HG03064 (cell line): Measurements from ENCODE around the gene KBTBD13.
"Not testable (repeated sequence)": the region's sequence is repeated elsewhere in the genome, so short reads cannot be mapped to it uniquely, and the experiment has no call there.

ENCODE experiments used
- ATAC-seq: cut with Tn5 transposase; IDR thresholded peaks from one replicate; pipeline ENCODE4 v1.9.1; 2021; ENCODE audit warnings: low read depth; ENCODE audit not compliant: unreplicated experiment

Gene KBTBD13

DNA sequence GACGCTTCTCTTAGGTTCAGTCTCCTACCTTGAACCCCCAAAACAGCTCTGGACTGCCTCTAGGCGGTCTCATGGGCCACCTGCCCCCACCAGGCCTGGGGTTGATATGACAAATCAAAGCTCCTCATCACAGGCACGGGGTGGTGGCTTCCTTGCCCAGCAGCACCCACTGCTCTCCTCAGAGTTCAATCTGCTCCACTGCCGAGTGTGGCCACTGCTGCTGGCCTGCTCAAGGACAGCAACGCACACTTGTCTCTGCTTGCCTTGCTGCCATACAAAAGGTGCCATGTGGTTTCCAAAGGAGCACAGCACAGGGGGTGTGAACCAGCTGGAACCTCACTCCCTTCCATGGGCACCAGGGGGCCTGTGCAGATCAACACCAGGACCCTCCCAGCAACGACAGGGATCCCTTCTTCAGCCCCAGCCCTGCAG is 10.2 kb downstream of the KBTBD13 start:
- ATAC-seq = no peak

DNA sequence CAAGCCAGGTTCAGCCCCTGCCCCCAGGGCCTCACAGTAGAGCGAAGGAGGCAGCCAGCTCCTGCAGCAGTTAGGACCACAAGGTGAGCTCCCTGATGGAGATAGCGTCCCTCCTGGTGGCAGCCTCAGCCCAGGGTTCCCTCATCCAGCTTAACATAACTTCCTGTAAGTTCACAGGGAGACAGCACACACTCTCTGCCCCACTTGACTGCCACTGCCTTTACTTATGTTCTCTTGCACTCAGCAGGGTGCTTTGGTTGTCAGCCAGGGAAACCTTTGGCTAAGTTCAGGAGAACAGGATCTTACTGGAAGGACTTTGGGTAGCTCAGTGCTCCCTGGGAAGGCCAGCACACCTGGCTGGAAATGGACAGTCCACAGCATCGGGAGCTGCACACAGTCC is 10.9 kb downstream of the KBTBD13 start:
- no peak for ATAC-seq

DNA sequence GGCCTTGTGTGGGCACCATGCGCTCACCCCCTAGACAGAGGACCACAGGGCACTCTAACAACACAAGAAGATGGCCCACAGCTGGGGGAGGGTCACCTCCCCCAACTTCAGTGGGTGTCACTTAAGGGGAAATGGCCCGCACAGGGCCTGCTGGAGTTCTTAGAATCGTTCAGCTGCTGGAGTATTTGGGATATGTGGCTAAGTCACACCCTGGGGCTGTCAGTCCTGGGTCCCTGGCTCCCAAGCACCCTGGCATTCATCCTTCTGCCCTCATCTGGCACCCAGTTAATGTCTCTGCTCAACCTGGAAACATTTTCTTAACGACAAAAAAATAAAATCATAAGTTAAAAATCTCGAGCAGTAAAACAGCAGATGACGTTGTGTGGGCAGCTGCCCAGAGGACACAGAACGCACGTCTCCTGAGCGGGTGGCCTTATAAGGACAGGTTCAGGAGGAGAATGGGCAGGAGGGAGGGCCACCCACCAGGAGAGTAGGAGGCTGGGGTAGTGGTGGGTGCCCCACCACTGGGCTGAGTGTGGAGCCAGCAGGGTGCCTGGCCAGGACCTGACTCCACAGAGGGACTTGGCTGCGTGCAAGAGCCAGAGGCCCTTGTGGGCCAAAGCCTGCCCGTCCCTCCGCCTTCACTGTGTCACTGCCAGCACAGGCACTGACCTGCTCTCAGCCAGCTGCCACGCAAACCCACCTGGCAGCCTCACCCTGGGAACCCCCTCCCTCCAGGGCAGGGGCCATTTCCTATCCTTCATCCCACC is 11.5 kb downstream of the KBTBD13 start:
- ATAC-seq = no peak

DNA sequence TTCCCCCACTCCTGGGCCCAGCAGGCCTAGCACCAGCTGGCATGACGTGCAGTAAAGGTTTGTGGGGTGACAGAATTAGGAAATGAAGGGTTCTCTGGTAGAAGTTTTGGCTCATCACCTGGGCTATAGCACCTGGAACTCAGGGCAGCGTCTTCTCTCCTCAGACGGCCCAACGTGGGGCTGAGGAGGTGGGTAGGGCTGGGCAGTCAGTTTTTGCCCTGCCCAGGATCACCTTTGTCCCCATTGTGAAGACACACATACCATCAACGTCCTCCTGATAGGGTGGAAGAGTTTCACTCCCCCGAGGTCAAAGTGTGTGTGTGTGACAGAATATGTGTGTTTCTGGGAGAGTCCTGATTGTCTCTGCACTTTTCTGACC is 12.1 kb downstream of the KBTBD13 start:
- ATAC-seq = no peak

DNA sequence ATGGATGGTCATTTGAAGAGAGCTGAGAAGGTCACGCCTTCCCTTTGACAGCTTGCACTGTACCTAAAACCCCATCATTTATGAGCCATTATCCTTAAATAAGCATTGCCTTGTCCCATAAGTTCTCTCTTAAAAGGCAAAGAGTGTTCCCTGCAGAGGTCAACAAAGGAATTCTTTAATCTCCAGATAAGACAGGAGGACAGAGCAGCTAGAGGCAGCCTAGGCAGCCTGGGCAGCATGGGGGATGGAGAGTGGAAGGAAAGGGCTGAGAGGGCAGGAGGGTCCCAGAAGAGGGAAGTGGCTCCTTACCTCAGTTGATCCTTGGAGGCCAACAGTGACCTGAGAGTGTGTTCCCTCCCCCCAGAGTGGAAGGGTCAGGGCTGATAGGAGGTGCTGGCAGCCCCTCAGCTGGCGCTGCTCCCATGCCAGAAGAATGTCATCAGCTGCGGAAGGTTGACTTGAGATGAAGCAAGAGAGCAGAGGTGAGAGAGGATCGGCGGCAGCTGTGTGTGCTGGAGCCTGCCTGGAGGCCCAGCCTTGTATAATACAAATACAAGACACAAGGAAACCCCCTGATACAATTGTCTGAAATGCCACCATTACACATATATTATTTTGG is 12.8 kb downstream of the KBTBD13 start:
- no peak for ATAC-seq

DNA sequence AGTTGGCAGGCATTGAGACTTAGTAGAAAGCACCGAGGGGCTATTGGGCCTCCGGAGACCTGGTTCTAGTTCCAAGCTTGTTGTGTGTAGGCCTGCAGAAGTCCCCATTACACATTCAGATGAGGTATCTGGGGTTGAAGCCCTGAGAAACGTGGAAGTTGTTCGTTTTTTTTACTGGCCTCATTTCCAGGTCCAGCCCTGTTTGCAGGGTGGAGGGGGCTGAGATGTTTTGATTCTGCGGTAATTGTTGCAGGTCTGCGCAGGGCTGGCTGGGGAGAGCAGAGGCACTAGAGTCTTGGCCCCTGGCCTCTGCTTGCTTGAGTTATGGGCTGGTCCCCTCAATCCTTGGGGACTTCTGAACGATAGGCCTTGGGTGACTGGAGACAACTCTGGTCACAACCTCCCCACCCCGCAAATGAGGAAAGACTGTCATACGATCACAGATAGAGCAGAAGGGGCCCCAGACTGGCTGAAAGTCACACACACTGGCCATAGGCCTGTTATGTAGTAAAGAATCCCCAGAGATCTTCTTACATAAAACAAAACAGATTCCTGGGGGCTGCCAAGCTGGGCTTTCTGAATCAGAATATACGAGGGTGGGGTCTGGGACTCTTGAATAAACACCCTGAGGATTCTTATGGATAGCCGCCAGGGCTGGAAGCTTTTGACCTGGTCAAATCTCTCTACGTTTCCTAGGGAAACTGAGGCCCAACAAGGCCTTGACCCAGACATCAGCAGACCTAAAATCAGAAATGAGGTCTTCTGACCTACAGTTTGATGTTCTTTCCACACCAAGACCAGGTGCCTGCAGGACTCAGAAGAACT is 15.6 kb downstream of the KBTBD13 start:
- no peak for ATAC-seq

DNA sequence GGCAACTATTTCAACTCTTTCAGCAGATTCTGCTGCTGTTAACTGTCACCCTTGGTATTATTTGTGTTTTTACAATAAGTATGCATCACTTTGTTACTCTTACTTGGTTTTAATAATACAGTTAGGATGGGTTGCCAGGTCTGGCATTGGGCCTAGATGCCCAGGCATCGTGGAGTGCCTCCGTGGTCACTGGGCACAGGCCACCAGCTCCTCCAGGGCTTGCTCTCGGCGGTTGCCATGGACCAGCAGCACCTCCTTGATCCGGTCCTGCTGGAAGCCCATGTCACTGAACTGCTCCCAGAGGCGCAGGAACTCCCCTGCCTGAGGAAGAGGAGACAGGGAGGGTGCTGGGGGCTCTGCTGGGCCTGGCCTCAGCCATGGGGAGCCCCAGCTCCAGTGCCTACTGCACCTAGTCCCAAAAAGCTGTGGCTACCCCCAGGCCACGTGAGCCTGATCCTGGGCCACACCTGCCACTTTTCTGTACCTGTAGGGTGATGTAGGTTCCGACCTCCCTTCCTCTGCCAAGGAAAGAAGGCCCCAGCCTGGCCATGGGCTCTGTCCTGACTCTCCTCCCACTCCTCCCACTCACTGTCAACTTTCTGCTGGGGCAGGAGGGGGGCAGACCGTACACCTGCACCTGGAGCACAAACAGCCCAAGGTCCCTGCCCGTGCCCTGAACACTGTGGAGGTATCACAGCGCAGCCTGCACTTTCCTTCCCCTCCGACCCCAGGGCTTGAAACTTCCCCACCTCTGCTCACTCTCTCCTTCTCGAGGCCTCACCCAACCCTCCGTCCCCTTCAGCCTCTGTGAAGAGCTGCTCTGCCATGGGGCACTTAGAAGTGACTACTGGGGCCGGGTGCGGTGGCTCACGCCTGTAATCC is 16.6 kb downstream of the KBTBD13 start:
- no peak for ATAC-seq

DNA sequence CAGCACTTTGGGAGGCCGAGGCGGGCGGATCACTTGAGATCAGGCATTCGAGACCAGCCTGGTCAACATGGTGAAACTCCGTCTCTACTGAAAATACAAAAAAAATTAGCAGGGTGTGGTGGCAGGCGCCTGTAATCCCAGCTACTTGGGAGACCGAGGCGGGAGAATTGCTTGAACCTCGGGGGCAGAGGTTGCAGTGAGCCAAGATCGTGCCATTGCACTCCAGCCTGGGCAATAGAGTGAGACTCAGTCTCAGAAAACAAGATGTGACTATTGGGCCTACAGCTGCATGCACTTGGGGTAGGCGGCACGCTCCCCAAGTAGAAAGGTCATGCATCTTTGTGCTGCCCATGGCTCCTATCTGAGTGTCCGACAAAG is 17.2 kb downstream of the KBTBD13 start:
- not testable (repeated sequence) for ATAC-seq

DNA sequence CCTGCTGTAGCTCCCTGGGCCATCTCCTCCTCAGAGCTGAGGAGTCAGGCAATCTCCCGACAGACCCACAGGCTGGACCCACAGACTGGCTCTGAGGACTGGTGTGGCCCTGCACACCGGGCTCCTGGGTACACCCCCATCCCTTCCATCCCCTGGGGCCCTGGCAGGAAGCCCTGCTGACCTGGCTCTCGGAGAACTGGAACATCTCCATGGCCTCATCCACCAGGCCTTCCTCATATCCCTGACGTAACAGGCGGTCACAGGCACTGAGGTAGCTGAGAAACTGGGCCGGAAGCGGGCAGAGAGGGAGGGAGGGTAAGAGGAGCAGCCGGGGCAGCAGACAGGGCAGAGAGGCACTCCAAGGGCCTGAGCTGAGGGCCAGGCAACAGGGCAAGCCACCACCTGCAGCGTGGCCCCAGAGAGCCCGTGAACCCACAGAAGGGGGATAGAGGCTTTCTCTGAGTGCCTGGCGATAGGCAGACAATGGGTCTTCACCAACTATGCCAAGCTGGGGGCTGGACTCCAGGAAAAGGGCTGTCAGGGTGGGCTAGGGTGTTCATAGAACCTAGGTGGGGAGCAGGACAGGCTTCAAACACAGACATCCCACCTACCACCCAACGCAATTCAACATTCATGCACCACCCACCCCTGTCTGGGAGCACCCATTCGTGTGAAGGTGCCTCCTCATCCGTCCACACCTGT is 17.9 kb downstream of the KBTBD13 start:
- ATAC-seq = no peak

DNA sequence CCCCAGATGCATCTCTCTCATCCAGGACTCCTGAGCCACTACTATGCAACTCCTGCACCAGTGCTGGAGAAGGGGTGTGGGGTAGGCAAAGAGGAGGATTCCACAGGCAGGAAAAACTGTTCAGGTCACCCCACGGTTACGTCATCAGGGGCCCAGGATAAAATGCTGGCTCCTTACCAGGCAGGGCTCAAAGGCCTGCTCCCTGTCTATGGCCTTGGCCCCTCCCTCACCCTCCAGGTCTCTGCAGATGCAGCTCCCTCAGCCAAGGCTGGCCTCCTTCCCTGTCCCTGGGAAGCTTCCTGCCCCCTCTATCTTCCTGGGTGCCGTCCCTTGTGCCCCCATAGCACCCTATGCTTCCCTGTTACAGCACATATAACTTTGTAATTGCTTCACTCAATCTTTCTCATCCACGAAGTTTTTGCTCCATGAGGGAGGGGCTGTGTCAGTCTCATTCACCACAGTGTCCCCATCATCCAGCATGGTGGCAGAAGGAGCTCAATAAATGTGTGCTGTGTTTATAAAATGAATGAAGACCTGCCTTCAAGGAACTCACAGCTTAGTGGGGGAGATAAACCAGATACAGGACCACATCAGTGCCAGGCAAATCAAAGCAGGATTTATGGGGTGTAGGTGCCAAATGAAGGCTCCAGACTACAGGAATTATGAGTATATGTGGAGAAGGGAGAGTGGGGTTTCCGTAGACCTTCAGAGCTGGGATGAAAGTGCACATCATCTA is 18.6 kb downstream of the KBTBD13 start:
- ATAC-seq = no peak

DNA sequence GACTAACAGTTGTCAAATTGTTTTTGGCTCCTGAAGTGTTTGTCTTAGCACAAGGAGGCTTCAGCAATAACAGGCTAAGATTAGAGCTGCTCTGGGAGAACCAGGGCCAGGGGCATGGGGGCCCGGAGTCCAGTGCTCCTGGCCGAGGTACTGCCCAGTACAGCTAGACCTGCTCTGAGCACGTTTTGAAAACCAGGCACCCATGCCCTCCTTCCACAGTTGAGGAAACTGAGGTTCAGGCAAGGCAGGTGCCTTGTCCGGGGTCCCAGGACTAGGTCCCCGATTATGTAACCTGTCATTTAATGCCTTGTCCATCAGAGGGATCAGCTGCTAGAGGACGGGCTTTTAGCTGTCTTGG is 19.2 kb downstream of the KBTBD13 start:
- no peak for ATAC-seq

DNA sequence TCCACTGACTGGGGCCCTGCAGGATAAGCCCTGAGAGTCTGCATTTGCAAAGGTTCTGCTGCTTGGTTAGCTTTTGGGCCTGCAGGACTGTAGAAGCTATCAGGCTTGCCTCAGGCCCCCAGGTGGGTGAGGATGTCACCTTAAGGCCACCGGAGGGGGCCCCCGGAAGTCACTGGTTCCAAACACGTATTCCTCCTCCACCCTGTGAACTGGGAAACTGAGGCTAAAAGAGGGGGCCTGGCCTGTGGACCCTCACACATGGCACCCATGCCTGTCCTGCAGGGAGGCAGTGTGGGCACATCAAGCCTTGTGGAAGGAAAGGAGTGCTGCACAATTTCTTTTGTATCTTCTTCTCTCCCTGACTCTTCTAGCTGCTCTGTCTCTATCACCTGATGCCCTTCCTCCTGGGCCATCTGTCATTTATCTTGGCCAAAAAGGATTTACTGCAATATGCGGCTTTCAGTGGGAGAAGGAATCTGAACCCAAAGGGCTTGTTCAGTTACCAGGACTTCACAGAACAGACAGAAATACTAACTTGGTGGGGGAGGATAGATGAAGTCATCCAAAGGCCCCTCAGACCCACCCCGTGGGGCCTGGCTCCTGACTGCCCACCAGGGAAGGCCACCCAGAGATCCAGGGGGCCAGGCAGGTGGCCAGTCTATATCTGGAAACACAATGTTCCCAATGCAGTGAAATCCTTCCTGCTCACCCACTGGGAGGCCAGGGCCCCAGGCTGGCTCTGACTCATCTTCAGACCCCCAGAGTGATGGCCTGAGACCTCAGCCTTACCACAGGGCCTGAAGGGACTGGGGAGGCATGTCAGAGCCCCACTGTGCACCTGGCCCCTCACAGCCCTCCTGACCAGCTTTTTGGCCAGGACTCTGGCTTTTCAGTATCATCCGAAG is 20.2 kb downstream of the KBTBD13 start:
- no peak for ATAC-seq

DNA sequence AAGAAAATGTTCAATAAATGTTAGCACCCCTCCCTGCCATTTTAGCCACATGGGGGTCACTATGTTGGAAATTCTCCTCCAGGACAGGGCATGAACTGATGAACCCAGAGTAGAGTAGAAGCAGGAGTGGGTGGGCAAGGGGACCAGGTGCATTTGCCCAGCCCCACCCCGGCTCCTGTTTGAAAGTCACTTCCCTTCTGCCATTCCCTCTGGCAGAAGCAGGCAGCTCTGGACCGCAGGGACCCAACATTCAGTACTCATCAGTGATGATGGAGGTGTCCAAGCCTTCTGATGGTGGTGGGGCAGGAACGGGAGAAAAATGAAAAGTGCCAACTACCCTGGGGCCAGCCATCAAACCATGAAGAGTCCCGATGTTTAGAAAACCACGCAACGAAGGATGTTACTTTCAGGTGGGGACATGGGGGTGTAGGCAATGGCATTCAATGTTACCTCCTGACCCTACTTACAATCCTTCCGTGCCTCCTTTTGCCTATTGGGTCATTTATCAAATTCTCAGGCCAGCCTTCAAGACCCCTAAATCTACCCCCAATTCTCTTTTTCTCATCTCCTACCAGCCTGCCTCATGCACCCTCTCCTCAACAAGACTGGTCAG is 21.2 kb downstream of the KBTBD13 start:
- ATAC-seq = no peak

DNA sequence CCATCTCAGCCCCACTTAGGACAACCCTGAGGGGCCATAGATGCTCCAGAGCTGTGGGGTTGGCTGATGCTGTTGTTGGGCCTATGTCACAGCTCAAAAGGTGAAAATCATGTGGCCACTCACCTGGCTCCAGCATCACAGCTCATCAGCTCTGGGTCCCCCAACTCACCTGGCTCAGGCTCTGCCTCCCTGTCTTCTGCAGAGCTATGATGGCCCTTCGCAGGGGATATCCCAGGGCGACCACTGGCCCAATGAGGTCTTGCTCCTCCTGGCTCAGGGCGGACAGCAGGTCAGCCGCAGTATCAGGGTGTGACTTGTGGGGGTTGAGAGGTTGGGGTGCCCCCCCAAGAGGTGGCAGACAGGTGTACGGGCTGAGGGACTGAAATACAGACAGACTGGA is 22.8 kb downstream of the KBTBD13 start:
- no peak for ATAC-seq

DNA sequence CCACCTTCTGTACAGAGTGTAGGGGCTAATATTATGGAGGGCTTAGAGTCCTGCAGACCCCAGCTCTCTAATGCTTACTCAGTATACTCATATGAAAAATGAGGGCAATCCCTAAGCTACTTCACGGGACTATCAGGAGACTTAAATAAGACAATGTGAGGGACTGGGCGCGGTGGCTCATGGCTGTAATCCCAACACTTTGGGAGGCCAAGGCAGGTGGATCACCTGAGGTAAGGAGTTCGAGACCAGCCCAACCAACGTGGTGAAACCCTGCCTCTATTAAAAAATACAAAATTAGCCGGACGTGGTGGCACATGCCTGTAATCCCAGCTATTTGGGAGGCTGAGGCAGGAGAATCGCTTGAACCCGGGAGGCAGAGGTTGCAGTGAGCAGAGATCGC is 23.3 kb downstream of the KBTBD13 start:
- not testable (repeated sequence) for ATAC-seq

DNA sequence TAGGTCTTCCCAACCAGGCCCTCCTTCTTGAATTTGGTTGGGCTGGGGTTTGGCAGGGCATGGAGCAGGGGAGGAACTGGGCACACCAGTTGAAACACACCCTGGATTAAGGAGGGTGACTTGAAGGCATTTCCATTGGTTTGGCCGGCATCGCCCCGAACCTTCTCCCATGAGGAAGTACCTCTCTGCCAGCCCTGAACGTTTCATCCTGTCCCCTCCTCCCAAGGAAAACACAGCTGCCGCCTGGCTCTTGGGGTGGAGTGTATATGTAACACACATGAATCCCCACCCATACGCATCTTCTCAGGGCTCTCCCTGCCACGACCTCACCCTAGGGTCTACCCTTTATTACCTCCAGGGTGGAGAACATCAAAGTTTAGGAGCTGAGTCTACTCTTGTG is 23.9 kb downstream of the KBTBD13 start:
- ATAC-seq = no peak

DNA sequence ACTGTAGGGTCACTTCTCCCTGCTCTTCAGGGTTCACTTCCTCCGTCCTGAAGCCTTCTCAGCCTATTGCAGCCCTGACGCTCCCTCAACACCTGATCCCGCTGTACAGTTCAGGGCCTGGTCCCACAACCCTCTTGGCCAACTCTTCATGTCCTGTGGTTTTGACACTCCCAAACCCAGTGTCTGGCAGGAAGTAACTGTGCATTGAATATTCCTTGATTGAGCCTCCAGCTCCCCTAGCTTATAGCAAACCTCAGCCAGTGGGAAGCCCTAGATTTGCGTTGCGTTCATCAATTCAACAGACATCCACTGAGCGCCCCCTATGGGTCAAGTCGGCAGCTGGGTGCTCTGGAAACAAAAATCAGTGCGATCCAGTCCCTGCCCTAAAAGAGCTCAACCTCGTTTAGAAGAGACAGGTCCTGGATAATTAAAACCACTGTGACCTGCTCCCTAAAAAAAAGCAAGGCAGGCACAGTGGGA is 24.9 kb downstream of the KBTBD13 start:
- no peak for ATAC-seq
